ENCODE measurements around the gene CXCL1.

Gene CXCL1

GRCh38 chr4:73914071-73914470 lies 44.9 kb downstream of the CXCL1 start:
- Histone ChIP-seq H3F3A (ENCODE audit: insufficient read depth) (no peaks in the 10 kb centered on the region), H3K9me2 (replicated peaks; ENCODE audit: insufficient read depth, low read length) (no peaks in the 10 kb centered on the region), H3K36me3 (ENCODE audit: low read length) (no peaks in the 10 kb centered on the region), H3K27ac (ENCODE audit: low read depth, low read length) (no peak overlapping the region), H2AFZ (ENCODE audit: low read depth, low read length, severe bottlenecking) (no peak overlapping the region), H3K79me2 (ENCODE audit: insufficient read depth, low read length) (no peaks in the 10 kb centered on the region), H3K4me3 (ENCODE audit: insufficient read depth, low read length, poor library complexity, severe bottlenecking) (no peak overlapping the region), H3K9ac (ENCODE audit: low read length) (no peak overlapping the region), H4K20me1 (ENCODE audit: low read depth, low read length) (no peaks in the 10 kb centered on the region), H3K4me2 (ENCODE audit: low read depth, low read length, poor library complexity, severe bottlenecking) (no peak overlapping the region), H3K27me3 (ENCODE audit: low read length) (no peaks in the 10 kb centered on the region), H3K9me3 (ENCODE audit: insufficient read depth, low read length) (no peaks in the 10 kb centered on the region)
- TF ChIP-seq, protein P1, sequence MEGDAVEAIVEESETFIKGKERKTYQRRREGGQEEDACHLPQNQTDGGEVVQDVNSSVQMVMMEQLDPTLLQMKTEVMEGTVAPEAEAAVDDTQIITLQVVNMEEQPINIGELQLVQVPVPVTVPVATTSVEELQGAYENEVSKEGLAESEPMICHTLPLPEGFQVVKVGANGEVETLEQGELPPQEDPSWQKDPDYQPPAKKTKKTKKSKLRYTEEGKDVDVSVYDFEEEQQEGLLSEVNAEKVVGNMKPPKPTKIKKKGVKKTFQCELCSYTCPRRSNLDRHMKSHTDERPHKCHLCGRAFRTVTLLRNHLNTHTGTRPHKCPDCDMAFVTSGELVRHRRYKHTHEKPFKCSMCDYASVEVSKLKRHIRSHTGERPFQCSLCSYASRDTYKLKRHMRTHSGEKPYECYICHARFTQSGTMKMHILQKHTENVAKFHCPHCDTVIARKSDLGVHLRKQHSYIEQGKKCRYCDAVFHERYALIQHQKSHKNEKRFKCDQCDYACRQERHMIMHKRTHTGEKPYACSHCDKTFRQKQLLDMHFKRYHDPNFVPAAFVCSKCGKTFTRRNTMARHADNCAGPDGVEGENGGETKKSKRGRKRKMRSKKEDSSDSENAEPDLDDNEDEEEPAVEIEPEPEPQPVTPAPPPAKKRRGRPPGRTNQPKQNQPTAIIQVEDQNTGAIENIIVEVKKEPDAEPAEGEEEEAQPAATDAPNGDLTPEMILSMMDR (IDR thresholded peaks at IDR 0.05; ENCODE audit: insufficient read depth, low read length, poor library complexity, severe bottlenecking), result no peak
- no peak for TF ChIP-seq EZH2phosphoT487 (conservative IDR thresholded peaks at IDR 0.05; ENCODE audit: low read length)

DNA sequence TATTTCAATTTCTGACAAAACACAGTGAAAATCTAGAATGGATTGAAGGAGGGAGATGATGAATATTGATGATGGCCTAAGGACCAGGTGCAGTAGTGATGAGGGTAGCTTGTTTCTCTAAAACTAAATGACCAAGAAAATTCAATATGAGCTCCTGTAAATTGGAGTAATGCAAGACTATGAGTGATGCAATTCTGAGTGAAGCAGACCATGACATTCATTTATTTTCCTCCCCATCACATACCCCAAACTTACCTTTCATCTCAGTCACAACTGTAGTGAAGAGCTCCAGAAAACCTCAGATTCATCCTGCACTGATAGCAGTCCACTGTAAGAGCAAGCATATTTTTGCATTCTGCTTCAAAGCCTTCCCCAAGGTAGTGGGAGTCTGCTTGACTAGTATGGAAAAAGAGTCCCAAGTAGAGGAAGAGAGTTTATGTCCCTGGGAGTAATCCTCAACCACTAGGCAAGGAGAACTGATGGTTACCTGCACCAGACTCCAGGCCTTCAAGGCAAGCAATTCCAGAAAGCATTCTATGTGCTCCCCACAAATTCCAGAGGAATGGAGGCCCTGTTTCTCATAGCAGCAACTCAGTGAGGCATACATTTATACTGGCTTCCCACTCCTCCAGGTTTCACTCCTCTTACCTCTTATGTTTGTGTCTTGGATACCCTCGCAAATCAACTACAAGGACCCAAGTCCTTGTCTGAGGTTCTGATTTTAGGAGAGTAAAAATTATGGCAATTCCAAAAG lies 47.2 kb downstream of the CXCL1 start:
- Histone ChIP-seq H3K79me2 (ENCODE audit: insufficient read depth, low read length) (no peaks in the 10 kb centered on the region), H3K4me3 (ENCODE audit: insufficient read depth, low read length, poor library complexity, severe bottlenecking) (no peak overlapping the region), H3K27me3 (ENCODE audit: low read length) (no peaks in the 10 kb centered on the region), H2AFZ (ENCODE audit: low read depth, low read length, severe bottlenecking) (no peak overlapping the region), H3K9me3 (ENCODE audit: insufficient read depth, low read length) (no peaks in the 10 kb centered on the region), H4K20me1 (ENCODE audit: low read depth, low read length) (no peaks in the 10 kb centered on the region), H3F3A (ENCODE audit: insufficient read depth) (no peaks in the 10 kb centered on the region), H3K27ac (ENCODE audit: low read depth, low read length) (no peak overlapping the region), H3K9me2 (replicated peaks; ENCODE audit: insufficient read depth, low read length) (no peaks in the 10 kb centered on the region), H3K4me2 (ENCODE audit: low read depth, low read length, poor library complexity, severe bottlenecking) (no peak overlapping the region), H3K36me3 (ENCODE audit: low read length) (no peaks in the 10 kb centered on the region), H3K9ac (ENCODE audit: low read length) (no peak overlapping the region)
- TF ChIP-seq, protein P1 (IDR thresholded peaks at IDR 0.05; ENCODE audit: insufficient read depth, low read length, poor library complexity, severe bottlenecking), result no peak
- TF ChIP-seq EZH2phosphoT487 (conservative IDR thresholded peaks at IDR 0.05; ENCODE audit: low read length), result no peak

DNA sequence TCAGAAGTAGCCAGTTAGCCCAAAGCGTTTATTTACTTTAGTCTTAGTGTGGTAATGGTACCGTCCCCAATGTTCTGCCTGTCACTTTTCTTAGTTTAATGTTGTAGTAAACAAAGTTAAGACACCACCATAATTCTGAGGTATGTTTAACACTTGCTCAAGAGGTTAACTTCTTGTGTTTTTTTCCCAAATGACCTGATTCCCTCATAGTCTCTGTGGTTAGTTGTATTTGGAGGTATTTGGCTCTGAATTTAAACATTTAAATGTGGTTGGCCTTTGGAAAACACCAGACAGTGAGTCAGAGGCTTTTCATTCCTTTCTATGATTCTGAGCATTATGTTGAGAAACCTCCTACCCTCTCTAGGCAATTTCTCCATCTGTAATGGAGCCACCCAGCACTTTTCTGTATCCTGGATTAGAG lies 47.9 kb downstream of the CXCL1 start:
- Histone ChIP-seq H3K79me2 (ENCODE audit: insufficient read depth, low read length) (no peaks in the 10 kb centered on the region), H3K4me3 (ENCODE audit: insufficient read depth, low read length, poor library complexity, severe bottlenecking) (no peak overlapping the region), H2AFZ (ENCODE audit: low read depth, low read length, severe bottlenecking) (no peak overlapping the region), H3K9me3 (ENCODE audit: insufficient read depth, low read length) (no peaks in the 10 kb centered on the region), H3K9me2 (replicated peaks; ENCODE audit: insufficient read depth, low read length) (no peaks in the 10 kb centered on the region), H3K4me2 (ENCODE audit: low read depth, low read length, poor library complexity, severe bottlenecking) (no peak overlapping the region), H3K27ac (ENCODE audit: low read depth, low read length) (no peak overlapping the region), H3K9ac (ENCODE audit: low read length) (no peak overlapping the region), H3K36me3 (ENCODE audit: low read length) (no peaks in the 10 kb centered on the region), H3F3A (ENCODE audit: insufficient read depth) (no peaks in the 10 kb centered on the region), H4K20me1 (ENCODE audit: low read depth, low read length) (no peaks in the 10 kb centered on the region), H3K27me3 (ENCODE audit: low read length) (no peaks in the 10 kb centered on the region)
- no peak for TF ChIP-seq EZH2phosphoT487 (conservative IDR thresholded peaks at IDR 0.05; ENCODE audit: low read length)
- TF ChIP-seq, protein P1 (IDR thresholded peaks at IDR 0.05; ENCODE audit: insufficient read depth, low read length, poor library complexity, severe bottlenecking), result no peak
